ENCODE data around the gene LECT2.

GRCh38 chr5:135997673-135998335 is 43.0 kb upstream of the LECT2 start:
- TF ChIP-seq CTCF (conservative IDR thresholded peaks at IDR 0.05) (no peak), ZFX (IDR thresholded peaks at IDR 0.05) (no peak)

All from C4-2B (cell line).